NT2/D1 (cell line): ENCODE measurements around the gene SEPTIN3.

Experiments used
- DNase-seq: peaks from one replicate; pipeline ENCODE4 v3.0.0-alpha.2; 2011; ENCODE audit warnings: low read depth, low spot score
- H3K27me3 ChIP-seq: 2 replicates; pipeline ENCODE4 v1.6.0; 2011; ENCODE audit warnings: mild to moderate bottlenecking; ENCODE audit not compliant: insufficient read length, insufficient read depth
- H3K36me3 ChIP-seq: 2 replicates; pipeline ENCODE4 v1.6.1; 2011; ENCODE audit warnings: mild to moderate bottlenecking, low read length, mixed read lengths; ENCODE audit not compliant: insufficient read depth, insufficient read length
- H3K4me1 ChIP-seq: 2 replicates; pipeline ENCODE4 v1.5.1; 2011; ENCODE audit not compliant: insufficient read depth, insufficient read length
- H3K4me3 ChIP-seq: 2 replicates; pipeline ENCODE4 v1.5.1; 2011; ENCODE audit warnings: low read depth; ENCODE audit not compliant: insufficient read length
- H3K9ac ChIP-seq: 2 replicates; pipeline ENCODE4 v1.6.0; 2011; ENCODE audit warnings: low read depth; ENCODE audit not compliant: insufficient read length
- H3K9me3 ChIP-seq: 2 replicates; pipeline ENCODE4 v1.5.1; 2011; ENCODE audit warnings: mild to moderate bottlenecking, low read length; ENCODE audit not compliant: insufficient read depth
- SUZ12 ChIP-seq: IDR thresholded peaks from 2 replicates; pipeline ENCODE4 v1.6.1; 2011; ENCODE audit not compliant: insufficient read length, insufficient read depth; ENCODE audit errors: extremely low read depth
- YY1 ChIP-seq: IDR thresholded peaks from 2 replicates; pipeline ENCODE4 v1.6.1; 2011; ENCODE audit not compliant: insufficient read length, insufficient read depth
- ZNF274 ChIP-seq: IDR thresholded peaks from 2 replicates; pipeline ENCODE4 v1.6.1; 2011; ENCODE audit warnings: mild to moderate bottlenecking, low read depth, low read length

Gene SEPTIN3

DNA sequence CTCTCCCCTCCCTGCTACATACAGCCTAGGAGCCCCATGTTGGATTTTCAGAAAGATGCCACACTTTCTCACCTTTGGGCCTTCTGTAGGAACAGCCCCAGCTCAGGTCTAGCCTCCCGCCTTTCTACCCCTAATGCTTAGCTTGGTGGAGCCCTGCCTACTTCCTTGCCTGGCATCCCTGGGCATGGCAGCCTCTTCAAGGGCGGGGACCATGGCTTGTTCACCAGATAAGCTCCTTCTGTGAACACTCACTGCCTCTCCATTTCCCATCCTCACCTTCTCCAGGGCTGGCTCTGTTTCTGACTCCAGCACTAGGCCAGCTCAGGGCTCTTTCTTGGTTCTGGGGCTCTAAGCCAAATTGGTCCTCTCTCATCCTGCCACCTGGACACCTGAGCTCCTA lies 1.4 kb downstream of the SEPTIN3 start:
- Histone ChIP-seq H3K9ac (no peak overlapping the region), H3K36me3 (no peaks in the 10 kb centered on the region), H3K4me3 (no peak overlapping the region), H3K4me1 (peaks cover 17% of the 10 kb centered on the region), H3K27me3 (peaks cover 27% of the 10 kb centered on the region), H3K9me3 (peaks cover 7% of the 10 kb centered on the region; the same call in 1 of the 2 replicates)
- no peak for TF ChIP-seq YY1
- TF ChIP-seq SUZ12, result no peak
- no peak for TF ChIP-seq ZNF274
- no peak for DNase-seq

DNA sequence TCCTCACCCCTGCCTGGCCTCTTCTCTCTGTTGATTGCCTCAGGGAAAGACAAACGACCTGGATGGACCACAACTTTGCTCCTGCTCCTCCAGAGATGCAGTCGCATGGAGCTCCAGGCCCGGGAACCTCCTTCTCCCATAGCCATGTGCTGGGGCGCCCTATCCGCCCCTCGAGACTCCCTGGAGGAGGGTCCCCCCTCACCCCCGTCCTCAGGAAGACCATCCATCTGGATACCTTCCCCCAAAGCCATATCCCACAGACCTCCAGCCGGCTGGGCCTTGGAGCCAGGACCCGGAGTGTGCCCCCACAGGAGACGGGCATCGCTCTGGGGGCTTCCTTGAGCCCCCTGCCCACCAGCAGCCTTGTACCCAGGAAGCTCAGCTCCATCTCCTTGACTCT lies 2.2 kb downstream of the SEPTIN3 start:
- Histone ChIP-seq H3K9ac (no peak overlapping the region), H3K27me3 (peaks cover 35% of the 10 kb centered on the region), H3K4me1 (peaks cover 17% of the 10 kb centered on the region), H3K36me3 (no peaks in the 10 kb centered on the region), H3K4me3 (no peak overlapping the region), H3K9me3 (peaks cover 7% of the 10 kb centered on the region; the same call in 1 of the 2 replicates)
- DNase-seq, result no peak
- TF ChIP-seq YY1, result no peak
- no peak for TF ChIP-seq ZNF274
- no peak for TF ChIP-seq SUZ12

DNA sequence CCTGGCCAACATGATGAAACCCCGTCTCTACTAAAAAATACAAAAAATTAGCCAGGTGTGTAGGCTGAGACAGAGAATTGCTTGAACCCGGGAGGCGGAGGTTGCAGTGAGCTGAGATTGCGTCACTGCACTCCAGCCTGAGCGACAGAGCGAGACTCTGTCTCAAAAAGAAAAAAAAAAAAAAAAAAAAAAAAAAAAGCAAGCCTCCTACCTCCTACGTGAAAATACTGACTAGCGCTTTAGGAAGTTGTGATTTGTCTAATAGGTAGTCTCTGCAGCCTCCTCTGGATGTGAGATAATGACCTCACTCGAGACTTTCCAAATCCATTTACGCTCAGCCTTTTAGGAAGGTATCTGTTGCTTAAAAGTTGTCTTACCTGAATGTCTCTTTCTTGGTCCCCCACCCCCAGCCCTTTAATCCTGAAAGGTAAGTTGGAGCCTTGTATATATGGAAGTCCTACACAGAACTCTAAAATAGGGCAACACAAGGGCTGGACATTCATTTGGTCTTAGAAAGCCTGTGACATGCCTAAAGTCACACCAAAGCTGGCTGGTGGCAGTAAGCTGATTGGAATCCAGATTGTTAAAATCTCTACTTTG lies 5.5 kb downstream of the SEPTIN3 start:
- Histone ChIP-seq H3K27me3 (peaks cover 54% of the 10 kb centered on the region), H3K36me3 (no peaks in the 10 kb centered on the region), H3K4me1 (peaks cover 12% of the 10 kb centered on the region), H3K9ac (no peak overlapping the region), H3K4me3 (no peak overlapping the region), H3K9me3 (peaks cover 7% of the 10 kb centered on the region; the same call in 1 of the 2 replicates)
- no peak for TF ChIP-seq ZNF274
- no peak for TF ChIP-seq SUZ12
- no peak for TF ChIP-seq YY1
- DNase-seq, result no peak

DNA sequence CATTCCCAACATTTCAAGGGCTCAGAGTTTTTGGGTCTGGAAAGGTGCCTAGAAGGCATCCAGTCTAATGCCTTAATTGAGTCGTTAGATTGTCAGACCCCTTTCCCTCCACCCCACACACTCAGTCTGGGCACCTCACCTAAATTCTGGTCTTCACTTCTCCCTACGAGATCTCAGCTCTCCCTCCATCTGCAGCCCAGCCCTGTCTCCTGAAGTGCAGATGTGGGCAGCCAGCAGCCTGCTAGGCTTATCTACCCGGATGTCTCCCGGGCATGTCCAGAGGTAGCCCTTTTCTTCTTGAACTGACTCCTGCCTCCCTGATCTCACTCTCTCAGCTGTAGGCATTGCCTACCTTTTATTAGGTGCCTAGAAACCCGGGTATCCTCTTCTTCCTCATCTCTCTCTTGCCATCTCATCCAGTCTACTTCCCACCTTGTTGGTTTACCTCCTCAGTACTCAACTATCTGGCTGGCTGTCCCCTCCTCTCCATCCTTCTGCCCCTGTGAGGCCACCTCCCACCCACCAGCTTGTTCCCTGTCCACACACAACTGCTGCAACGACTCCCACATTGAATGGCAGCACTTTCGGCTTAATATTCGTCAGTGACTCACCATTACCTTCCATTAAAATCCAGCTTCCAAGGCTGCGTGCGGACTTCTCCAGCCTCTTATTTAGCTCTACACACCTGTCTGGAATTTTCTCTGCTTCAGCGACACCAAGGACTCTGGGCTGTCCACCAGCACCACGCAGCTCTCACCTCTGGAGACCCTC lies 6.2 kb downstream of the SEPTIN3 start:
- Histone ChIP-seq H3K36me3 (no peaks in the 10 kb centered on the region), H3K9me3 (peaks cover 7% of the 10 kb centered on the region; the same call in 1 of the 2 replicates), H3K4me1 (peaks cover 6% of the 10 kb centered on the region), H3K27me3 (peaks cover 54% of the 10 kb centered on the region), H3K4me3 (no peak overlapping the region), H3K9ac (no peak overlapping the region)
- TF ChIP-seq SUZ12, result no peak
- TF ChIP-seq ZNF274, result no peak
- no peak for TF ChIP-seq YY1
- DNase-seq, result no peak

DNA sequence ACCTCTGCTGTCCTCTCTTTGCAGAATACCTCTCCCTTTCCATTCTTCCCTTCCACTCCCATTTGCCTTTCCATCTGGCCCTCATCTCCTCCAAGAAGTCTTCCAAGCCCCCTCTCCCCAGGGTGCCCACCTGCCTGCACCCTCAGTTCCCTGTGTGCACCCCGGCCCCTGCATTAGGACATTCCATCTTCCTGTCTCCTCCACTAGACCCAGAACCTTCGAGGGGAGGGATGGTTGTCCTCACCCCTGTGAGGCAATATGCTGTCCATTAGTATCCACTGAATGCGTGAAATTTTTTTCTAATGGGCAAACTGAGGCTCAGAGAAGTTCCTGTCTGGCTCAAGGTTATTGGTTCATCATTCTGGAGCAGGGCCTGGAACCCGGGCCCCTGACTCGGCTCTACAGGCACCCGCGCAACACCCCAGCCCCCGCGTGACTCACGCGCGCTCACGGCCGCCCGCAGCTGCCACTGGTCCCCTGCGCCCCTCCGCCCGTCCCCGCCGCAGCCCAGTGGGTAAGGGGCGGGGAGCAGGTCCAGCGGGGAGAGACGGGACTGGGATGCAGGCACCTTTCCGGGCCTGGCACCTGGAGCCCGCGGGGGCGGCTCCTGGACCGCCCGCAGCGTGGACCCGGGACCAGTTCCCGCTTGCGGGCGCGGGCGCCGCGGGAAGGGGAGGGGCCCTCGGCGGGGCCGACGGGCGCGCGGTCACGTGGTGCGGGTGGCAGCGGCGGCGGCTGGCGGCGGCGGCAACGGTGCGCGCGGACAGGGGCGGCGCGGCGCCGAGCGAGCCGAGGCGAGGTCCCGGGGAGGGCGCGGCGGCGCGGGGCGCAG lies 7.0 kb downstream of the SEPTIN3 start:
- H3K36me3 ChIP-seq, result no peaks in the 10 kb centered on the region
- TF ChIP-seq YY1 (no peak), SUZ12 (no peak), ZNF274 (no peak)
- peaks cover 48% of the 10 kb centered on the region for H3K27me3 ChIP-seq
- H3K9me3 ChIP-seq, result peaks cover 4% of the 10 kb centered on the region; the same call in 1 of the 2 replicates
- H3K4me1 ChIP-seq, result peaks cover 6% of the 10 kb centered on the region
- no peak overlapping the region for H3K9ac ChIP-seq
- DNase-seq, result no peak
- peak overlapping the region; percentile 36 for H3K4me3 ChIP-seq

DNA sequence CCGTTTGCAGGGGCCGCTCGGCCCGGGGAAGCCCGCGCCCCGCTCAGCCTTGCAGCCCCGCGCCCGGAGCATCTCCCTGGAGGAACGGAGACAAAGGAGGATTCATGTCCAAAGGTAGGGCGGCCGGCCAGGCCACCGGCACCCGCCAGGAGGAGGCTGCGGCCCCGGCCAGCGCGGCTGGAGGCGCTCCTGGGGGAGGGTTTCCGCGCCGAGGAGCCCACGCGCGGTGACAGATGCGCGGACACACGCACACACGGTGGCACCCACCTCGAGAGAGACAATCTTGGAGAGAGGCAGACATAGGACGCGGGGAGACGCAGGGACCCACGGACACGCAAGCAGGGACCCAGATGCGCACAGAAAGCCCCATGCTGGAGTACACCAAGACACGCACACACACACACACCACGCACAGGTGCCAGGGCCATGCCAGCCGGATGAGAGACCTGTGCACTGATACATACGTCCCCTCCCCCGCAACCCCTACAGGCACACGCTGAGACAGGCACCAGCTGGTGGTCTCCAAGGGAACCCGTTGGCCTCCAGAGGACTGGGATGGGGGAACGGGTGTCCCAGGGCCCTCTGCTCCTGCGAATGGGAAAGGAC lies 7.8 kb downstream of the SEPTIN3 start:
- Histone ChIP-seq H3K36me3 (no peaks in the 10 kb centered on the region), H3K9ac (peak overlapping the region; percentile 79), H3K9me3 (no peaks in the 10 kb centered on the region), H3K4me3 (peak overlapping the region; percentile 59), H3K4me1 (peaks cover 6% of the 10 kb centered on the region), H3K27me3 (peaks cover 43% of the 10 kb centered on the region)
- no peak for TF ChIP-seq ZNF274
- TF ChIP-seq YY1, result no peak
- no peak for TF ChIP-seq SUZ12
- no peak for DNase-seq

DNA sequence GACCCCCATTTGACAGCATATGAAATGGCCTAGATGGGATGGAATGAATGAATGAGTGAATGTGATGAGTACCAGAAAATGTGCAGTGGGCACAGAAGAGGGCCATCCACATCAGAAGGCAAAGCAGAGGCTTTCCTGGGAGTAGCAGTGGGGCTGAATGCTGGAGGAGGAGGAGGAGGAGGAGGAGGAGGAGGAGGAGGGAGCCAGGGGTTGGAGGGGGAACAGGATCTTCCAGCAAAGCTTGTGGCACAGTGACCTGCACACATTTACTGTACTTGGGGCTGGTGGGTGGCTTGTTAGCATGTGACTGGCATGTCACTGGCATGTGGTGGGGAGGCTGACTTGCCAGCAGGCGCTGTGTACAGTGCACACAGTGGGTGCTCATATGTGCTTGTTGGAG lies 9.5 kb downstream of the SEPTIN3 start:
- TF ChIP-seq ZNF274 (no peak), YY1 (no peak), SUZ12 (no peak)
- H3K36me3 ChIP-seq, result no peaks in the 10 kb centered on the region
- H3K4me1 ChIP-seq, result peaks cover 6% of the 10 kb centered on the region
- peaks cover 36% of the 10 kb centered on the region for H3K27me3 ChIP-seq
- no peak for DNase-seq
- no peaks in the 10 kb centered on the region for H3K9me3 ChIP-seq
- H3K9ac ChIP-seq, result no peak overlapping the region
- no peak overlapping the region for H3K4me3 ChIP-seq
